Stimulated activated CD8-positive, alpha-beta memory T cell treated with anti-CD3 and anti-CD28 coated beads, Interleukin-15, amount 100 ng/mL, for 48 hours (primary cell): ENCODE measurements around the gene ZFHX2.
A peak's percentile ranks its signal among the peaks of the same experiment; 100 is the strongest.

Experiments
- DNase-seq, 2 donors: peaks; one replicate each; pipeline ENCODE4 v3.0.0-alpha.2; 2020; ENCODE audit warnings: low read depth in 2 of 2

Gene ZFHX2

GRCh38 chr14:23559926-23560520, 8.5 kb upstream of the ZFHX2 start:
- no peak for DNase-seq

GRCh38 chr14:23559010-23559925, 7.7 kb upstream of the ZFHX2 start:
- peak; percentile 45 to 52 for DNase-seq

GRCh38 chr14:23558346-23559009, 6.9 kb upstream of the ZFHX2 start:
- DNase-seq = no peak

GRCh38 chr14:23557946-23558345, 6.4 kb upstream of the ZFHX2 start:
- DNase-seq = no peak

GRCh38 chr14:23557521-23557920, 6.0 kb upstream of the ZFHX2 start:
- no peak for DNase-seq

DNA sequence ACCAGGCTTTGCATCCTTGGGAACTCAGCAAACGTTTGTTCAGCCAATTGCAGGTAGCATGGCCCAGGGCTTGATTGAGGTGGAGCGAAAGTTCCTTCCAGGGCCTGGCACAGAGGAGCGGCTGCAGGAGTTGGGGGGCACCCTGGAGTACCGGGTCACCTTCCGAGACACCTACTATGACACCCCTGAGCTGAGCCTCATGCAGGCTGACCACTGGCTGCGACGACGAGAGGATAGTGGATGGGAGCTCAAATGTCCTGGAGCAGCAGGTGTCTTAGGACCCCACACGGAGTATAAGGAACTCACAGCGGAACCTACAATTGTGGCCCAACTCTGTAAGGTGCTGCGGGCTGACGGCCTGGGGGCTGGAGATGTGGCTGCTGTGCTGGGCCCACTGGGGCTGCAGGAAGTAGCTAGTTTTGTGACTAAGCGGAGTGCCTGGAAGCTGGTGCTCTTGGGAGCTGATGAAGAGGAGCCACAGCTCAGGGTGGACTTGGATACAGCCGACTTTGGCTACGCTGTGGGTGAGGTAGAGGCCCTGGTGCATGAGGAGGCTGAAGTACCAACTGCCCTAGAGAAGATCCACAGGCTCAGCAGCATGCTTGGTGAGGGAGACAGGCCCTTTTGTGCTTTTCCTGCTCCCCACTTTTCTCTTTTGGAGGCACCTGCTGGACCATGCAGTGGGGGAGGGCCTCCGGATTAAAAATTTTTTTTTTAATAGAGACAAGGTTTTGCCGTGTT, 5.3 kb upstream of the ZFHX2 start:
- DNase-seq = no peak

GRCh38 chr14:23555882-23556699, 4.5 kb upstream of the ZFHX2 start, which contains the start of gene THTPA:
Gene THTPA, plus strand, starts transcription at chr14:23556271. Its CDS starts 487 bp downstream, at chr14:23556758.
- DNase-seq = peak; percentile 87 to 90

DNA sequence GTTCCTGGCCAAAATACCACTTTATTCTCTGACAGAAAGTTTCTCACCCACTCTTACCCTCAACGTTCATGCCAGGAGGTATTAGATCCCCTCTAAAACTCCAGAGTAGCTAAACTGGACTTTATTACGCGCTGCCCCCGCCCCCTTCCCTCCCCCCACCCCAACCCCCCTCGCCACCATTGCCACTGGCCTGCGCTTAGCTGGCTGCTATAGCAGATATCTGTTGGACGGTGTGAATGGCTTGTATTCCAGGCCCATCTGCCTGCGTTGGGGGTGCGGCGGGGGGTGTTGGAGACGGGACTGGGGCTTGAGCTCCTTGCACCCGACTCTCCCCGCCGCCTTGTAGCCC, 3.9 kb upstream of the ZFHX2 start:
- no peak for DNase-seq

DNA sequence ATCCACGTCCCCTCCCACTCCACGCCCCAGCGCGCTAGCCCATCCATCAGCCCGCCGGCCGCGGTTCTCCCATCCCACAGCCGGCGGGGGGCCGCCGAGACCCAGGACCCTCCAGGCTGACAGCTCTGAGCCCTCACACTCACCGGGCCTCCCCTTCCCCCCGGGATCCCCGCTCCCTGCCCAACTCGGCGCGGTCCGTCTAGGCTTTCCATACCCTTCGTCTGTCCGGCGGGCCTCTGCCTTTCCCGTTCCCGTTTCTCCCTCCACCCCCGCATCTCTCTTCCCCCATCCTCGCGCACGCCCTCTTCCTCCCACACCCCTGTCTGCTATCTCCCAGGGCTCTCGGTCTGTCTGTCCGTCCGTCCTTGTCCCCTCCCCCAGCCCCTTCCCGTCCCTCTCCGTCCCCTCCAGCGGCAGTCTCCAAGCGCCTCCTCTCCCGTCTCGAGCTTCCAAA, 726 bp downstream of the ZFHX2 start:
- DNase-seq = no peak

GRCh38 chr14:23550131-23550811, 1.3 kb downstream of the ZFHX2 start:
- no peak for DNase-seq

GRCh38 chr14:23548351-23549318, 2.9 kb downstream of the ZFHX2 start:
- no peak for DNase-seq

GRCh38 chr14:23547924-23548323, 3.6 kb downstream of the ZFHX2 start:
- DNase-seq = no peak

GRCh38 chr14:23546450-23547035, 5.0 kb downstream of the ZFHX2 start:
- no peak for DNase-seq

GRCh38 chr14:23545740-23546365, 5.7 kb downstream of the ZFHX2 start:
- DNase-seq = no peak

GRCh38 chr14:23544511-23545447, 6.8 kb downstream of the ZFHX2 start:
- DNase-seq = no peak

DNA sequence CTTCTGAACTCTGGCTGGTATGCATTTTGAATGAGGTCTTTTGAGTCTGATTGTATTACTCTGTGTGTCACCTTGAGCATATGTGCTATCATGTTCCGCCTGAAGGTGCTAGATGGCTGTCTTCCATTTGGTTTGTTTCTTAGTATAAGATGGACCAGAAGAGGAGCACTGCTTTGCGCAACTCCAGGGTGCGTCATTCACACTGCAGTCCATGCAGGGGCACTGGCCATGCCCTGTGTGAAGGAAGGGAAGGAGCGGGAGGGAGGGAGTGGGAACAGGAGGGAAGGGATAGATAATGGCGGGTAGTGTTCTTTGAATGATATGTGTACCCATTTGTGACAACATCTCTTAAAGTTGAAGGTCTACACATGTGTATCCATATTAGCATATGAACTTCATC, 8.2 kb downstream of the ZFHX2 start:
- DNase-seq = no peak

DNA sequence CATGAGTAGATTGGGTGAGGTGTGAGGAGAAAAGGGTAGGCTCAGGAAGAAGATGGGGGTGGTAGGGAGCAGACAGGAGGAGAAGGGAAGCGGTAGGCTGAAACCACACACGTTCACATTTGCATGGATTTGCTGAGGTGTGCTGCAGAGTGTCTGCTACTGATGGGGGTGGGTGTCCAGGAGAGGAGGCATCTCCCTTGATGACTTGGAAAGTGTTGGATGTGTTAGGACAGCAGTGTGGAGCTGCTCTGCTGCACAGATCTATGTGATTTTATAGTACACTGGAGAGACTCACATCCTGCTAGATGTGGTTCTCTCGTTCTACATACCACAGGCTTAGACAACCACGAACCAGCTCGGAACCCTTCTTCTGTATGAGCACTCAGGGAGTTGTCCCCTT, 9.3 kb downstream of the ZFHX2 start:
- DNase-seq = no peak
